Activated CD8-positive, alpha-beta T cell treated with anti-CD3 and anti-CD28 coated beads for 36 hours (primary cell): ENCODE results near the gene JTB. TPM values are rescaled to one million over a fixed set of nuclear protein-coding genes. Genes with fewer than 3 reads are reported as not detected.

Source experiments
- ATAC-seq: fragments of 200-7000 bp; cut with Tn5 transposase; one replicate; pipeline ENCODE4 v1.10.0; 2021; ENCODE audit warnings: mild to moderate bottlenecking, moderate library complexity
- CTCF ChIA-PET: fragments of 350-600 bp; sonication (Branson Sonifier 250); formaldehyde crosslinking; loops from one replicate; lab custom pipeline; 2021; ENCODE audit warnings: antibody characterized with exemption; lab: Charles Lee
- POLR2A ChIA-PET: fragments of 350-600 bp; sonication (Branson Sonifier 250); formaldehyde crosslinking; loops from one replicate; lab custom pipeline; 2021; ENCODE audit warnings: antibody characterized with exemption; lab: Charles Lee
- DNase-seq: peaks from one replicate; pipeline ENCODE4 v3.0.0-alpha.2; 2020
- H3K27ac Mint-ChIP-seq: one replicate; pipeline ENCODE4 v1.8.0; 2021; ENCODE audit warnings: mild to moderate bottlenecking, mixed read lengths
- H3K27me3 Mint-ChIP-seq: one replicate; pipeline ENCODE4 v1.8.0; 2021; ENCODE audit warnings: mixed read lengths
- H3K36me3 Mint-ChIP-seq: one replicate; pipeline ENCODE4 v1.8.0; 2021; ENCODE audit warnings: low read depth, mixed read lengths
- H3K4me1 Mint-ChIP-seq: one replicate; pipeline ENCODE4 v1.8.0; 2021; ENCODE audit warnings: low read depth, mixed read lengths
- H3K4me3 Mint-ChIP-seq: one replicate; pipeline ENCODE4 v1.8.0; 2021; ENCODE audit warnings: mild to moderate bottlenecking, moderate library complexity, mixed read lengths
- H3K9me3 Mint-ChIP-seq: one replicate; pipeline ENCODE4 v1.8.0; 2021; ENCODE audit warnings: mixed read lengths
- intact Hi-C: fragments of 100-400 bp; cut with micrococcal nuclease; formaldehyde crosslinking; loops from one replicate; pipeline ENCODE4 v1.10.0; 2022
- total RNA-seq, 2 experiments: library from RNA; stranded (reverse); gene quantifications; one replicate each; pipeline ENCODE4 v1.2.3, GENCODE V29; 2021
- TF ChIP-seq, protein P1 (sequence below): fragments of 200-600 bp; IDR thresholded peaks from one replicate; pipeline ENCODE4 v1.8.0; 2022; ENCODE audit warnings: antibody characterized with exemption, mild to moderate bottlenecking

The JTB gene
- total RNA-seq, 2 experiments from 2014 or later = 151 to 153 TPM

DNA sequence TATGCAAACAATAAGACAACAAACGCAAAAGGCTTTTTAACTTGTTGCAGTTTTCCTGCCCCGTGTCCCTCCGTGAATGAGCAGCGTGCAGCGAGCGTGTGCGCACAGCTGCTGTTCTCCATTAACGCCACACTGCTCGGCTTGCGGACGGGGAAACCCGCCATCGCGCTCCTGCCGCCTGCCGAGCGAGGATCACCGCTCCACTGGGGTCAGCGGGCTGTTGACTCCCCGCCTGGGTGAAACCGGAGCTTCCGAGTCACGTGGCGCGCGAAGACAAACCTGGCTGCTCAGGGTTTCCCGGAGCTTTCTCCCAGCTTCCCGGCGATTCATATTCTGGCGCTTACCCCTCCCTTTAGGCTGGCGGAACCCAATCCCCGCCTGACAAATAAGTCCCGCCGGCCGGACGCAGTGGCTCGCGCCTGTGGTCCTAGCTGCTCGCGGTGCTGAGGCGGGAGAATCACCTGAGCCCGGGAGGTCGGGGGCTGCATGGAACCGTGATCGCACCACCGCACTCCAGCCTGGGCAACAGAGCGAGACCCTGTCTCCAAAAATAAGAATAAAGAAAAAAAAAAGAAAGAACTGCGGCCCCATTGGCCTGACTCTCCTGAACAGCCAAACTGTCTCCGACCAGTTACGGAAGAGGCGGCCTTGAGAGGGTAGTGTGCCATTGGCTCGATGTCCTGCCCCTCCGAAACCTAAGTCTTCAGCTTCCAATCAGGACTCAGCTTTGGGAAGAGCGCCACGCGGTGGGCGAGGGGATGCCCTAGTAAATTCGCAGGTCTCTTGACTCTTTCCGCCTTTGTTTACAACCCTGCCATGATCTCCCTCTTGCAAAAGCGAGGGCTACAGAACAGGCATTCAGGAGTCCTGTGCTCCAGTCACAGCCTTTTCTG lies 10.1 kb downstream of the JTB start, which contains the start of gene CREB3L4:
CREB3L4 (plus strand) TSS at position 796 of the 893 bp plus-strand sequence. CDS start 624 bp downstream, outside the sequence.
- Mint-ChIP-seq H3K9me3 (no peaks in the 10 kb centered on the region), H3K4me3 (peak within 1 kb of the TSS; percentile 99), H3K27ac (peak within 1 kb of the TSS; percentile 94), H3K27me3 (no peaks in the 10 kb centered on the region), H3K4me1 (peaks cover 32% of the 10 kb centered on the region), H3K36me3 (peaks cover 14% of the 10 kb centered on the region)
- intact Hi-C loops = no loop called here
- DNase-seq = peak; percentile 94
- POLR2A ChIA-PET = interaction anchor here (1.0 to 13.9 kb wide), 13 partner anchors 8 to 333 kb away, joined by 3 to 237 read pairs (median 12); partner anchors contain the start of genes CRTC2, DENND4B, GATAD2B and JTB
- CTCF ChIA-PET = interaction anchor here (0.8 to 6.7 kb wide), 13 partner anchors 9 to 533 kb away, joined by 3 to 56 read pairs (median 3); partner anchors contain the start of genes CRTC2, DENND4B, GATAD2B and JTB
- ATAC-seq = peak; percentile 88
- TF ChIP-seq, protein P1, sequence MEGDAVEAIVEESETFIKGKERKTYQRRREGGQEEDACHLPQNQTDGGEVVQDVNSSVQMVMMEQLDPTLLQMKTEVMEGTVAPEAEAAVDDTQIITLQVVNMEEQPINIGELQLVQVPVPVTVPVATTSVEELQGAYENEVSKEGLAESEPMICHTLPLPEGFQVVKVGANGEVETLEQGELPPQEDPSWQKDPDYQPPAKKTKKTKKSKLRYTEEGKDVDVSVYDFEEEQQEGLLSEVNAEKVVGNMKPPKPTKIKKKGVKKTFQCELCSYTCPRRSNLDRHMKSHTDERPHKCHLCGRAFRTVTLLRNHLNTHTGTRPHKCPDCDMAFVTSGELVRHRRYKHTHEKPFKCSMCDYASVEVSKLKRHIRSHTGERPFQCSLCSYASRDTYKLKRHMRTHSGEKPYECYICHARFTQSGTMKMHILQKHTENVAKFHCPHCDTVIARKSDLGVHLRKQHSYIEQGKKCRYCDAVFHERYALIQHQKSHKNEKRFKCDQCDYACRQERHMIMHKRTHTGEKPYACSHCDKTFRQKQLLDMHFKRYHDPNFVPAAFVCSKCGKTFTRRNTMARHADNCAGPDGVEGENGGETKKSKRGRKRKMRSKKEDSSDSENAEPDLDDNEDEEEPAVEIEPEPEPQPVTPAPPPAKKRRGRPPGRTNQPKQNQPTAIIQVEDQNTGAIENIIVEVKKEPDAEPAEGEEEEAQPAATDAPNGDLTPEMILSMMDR = peak; percentile 18

DNA sequence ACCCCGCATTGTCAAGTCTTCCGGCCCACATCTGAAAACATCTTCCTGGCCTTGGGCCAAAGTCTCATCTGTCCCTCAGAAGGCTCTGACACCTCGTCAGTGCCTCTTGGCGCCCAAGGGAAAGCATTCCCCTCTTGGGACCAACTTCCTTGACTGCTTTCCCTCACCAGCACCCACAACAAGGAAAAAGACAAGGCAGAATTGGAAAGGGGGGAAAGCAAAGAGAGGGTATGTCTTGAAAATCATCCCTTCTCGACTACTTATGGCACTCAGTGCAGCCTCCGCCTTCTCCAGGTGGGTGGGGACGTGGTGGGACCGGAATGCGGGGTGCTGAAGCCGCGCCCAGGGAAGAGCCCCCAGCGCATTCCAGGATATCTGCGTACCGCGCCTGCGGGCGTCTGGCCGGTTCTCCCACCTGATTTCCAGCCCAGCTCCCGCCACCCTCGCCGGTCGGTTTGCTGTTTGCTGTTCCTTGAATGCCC lies 13.6 kb downstream of the JTB start:
- ChIA-PET POLR2A (interaction anchor here (0.9 to 7.4 kb wide), 5 partner anchors 11 to 284 kb away, joined by 3 to 138 read pairs (median 20); partner anchors contain the start of genes GATAD2B, JTB, RAB13 and RPS27), CTCF (interaction anchor here (1.6 to 6.7 kb wide), 3 partner anchors 11 to 22 kb away, joined by 4 to 37 read pairs (median 22); partner anchors contain the start of genes DENND4B and RAB13)
- no peaks in the 10 kb centered on the region for H3K27me3 Mint-ChIP-seq
- H3K9me3 Mint-ChIP-seq = no peaks in the 10 kb centered on the region
- peaks cover 48% of the 10 kb centered on the region for H3K4me1 Mint-ChIP-seq
- DNase-seq (peak; percentile 33), ATAC-seq (no peak)
- intact Hi-C loops = no loop called here
- peaks cover 22% of the 10 kb centered on the region for H3K36me3 Mint-ChIP-seq
- TF ChIP-seq, protein P1 = no peak
- peak overlapping the region; percentile 78 for H3K4me3 Mint-ChIP-seq
- H3K27ac Mint-ChIP-seq = peak overlapping the region; percentile 92

DNA sequence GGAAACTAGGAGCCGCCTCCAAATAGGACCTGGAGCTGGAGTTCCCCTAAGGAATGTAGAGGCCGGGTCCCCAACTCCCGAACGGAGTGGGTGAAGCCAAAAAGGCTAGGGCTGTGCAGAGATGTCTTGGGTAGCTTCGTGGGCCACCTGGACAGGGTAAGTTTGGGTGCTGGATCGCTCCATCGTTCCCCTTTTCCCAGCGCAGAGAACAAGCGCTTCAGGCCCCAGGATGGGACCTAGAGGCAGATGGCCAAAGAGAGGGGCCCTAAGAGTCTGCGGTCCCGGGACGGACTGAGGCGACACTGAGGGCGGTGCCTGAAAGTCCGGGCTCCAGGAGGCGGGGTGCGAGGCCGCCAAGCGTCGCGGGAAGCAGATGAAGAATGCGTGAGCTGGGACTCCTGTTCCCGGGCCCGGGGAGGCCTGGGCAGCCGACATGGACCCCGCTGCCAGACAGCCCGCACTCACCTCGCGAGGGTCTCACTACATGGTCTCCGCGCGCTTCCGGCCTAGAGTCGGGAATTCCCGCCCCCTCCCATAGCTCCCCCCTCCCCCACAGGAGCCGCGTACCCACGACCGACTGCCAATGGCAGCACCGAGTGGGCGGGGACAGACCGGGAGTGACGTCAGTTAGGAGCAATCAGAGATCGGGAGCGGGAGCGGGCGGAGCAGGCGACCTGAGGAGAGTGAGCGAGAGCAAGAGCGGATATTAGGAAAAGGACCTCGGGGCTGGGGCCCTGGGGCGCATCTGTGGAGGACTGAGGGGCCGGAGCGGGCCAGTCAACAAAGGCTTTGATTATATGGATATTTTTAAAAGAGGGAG lies 14.2 kb downstream of the JTB start, which contains the start of gene SLC39A1:
SLC39A1 (minus strand) TSS at position 508 of the 820 bp plus-strand sequence. CDS start 822 bp downstream, outside the sequence.
- CTCF ChIA-PET = interaction anchor here (1.4 to 6.7 kb wide), 4 partner anchors 11 to 23 kb away, joined by 3 to 37 read pairs (median 13); partner anchors contain the start of genes DENND4B, JTB and RAB13
- DNase-seq (peak; percentile 97), ATAC-seq (peak; percentile 56)
- POLR2A ChIA-PET = interaction anchor here (0.8 to 7.4 kb wide), 10 partner anchors 10 to 283 kb away, joined by 3 to 138 read pairs (median 5); partner anchors contain the start of genes DENND4B, GATAD2B, JTB and RAB13
- TF ChIP-seq, protein P1 = no peak
- Mint-ChIP-seq H3K4me3 (peak within 1 kb of the TSS; percentile 78), H3K36me3 (peaks cover 22% of the 10 kb centered on the region), H3K27ac (peak within 1 kb of the TSS; percentile 92), H3K27me3 (no peaks in the 10 kb centered on the region), H3K9me3 (no peaks in the 10 kb centered on the region), H3K4me1 (peaks cover 48% of the 10 kb centered on the region)
- intact Hi-C loops = no loop called here

DNA sequence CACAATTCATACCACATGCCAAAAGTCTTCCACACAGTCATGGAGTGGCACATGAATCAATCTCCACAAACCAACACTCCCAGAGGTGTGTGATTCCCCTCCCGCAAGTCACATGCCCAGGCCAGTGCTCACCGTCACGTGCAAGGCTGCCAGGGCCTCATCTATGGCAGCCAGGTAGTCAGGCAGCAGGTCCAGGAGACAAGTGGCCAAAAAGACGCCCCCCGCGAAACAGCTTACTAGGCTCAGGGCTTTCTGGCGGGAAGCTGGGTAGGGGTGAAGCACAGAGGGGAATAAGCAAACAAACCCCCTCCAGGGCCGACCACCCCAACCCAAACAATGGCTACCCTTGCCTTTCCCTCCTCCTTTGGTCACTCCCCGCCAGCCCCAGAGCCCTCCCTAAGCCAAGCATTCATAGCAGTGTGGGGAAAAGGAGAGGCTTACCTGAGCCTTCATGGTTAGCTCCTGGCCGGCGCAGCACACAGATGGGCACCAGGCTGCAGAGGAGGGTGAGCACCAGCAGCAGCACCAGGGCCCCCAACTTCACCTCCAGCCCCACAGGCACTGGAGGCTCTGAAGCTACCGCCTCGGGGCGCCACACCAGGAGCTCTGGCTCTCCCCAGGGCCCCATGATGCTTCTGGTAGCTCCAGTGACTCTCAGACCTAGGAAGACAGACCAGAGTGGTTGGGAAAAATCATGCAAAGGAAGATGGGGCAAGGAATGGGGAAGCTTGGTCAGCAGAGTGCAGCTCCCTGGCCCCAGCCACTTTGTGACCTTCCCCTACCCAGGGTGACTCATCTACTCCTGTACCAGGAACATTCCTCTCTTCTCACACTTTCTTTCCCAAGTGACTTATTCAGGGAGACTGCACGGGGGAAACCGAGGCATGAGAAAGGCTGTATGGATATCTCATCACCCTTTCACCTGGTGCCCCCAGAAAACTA lies 15.1 kb downstream of the JTB start:
- intact Hi-C loops = no loop called here
- ATAC-seq (no peak), DNase-seq (no peak)
- peak overlapping the region; percentile 92 for H3K27ac Mint-ChIP-seq
- H3K9me3 Mint-ChIP-seq = no peaks in the 10 kb centered on the region
- H3K36me3 Mint-ChIP-seq = peaks cover 22% of the 10 kb centered on the region
- H3K4me3 Mint-ChIP-seq = peak overlapping the region; percentile 78
- CTCF ChIA-PET = interaction anchor here (1.4 to 6.7 kb wide), 3 partner anchors 15 to 24 kb away, joined by 3 to 37 read pairs (median 22); partner anchors contain the start of genes DENND4B, JTB and RAB13
- POLR2A ChIA-PET = interaction anchor here (0.8 to 7.4 kb wide), 9 partner anchors 9 to 40 kb away, joined by 3 to 138 read pairs (median 5); partner anchors contain the start of genes DENND4B, GATAD2B, JTB and RAB13
- TF ChIP-seq, protein P1 = no peak
- H3K4me1 Mint-ChIP-seq = peaks cover 42% of the 10 kb centered on the region
- H3K27me3 Mint-ChIP-seq = no peaks in the 10 kb centered on the region
